GM18873 (cell line): Measurements from ENCODE around the gene XIAP.

Experiments used
- ATAC-seq: cut with Tn5 transposase; IDR thresholded peaks from one replicate; pipeline ENCODE4 v1.9.1; 2021; ENCODE audit warnings: mild to moderate bottlenecking, moderate library complexity, moderate number of reproducible peaks; ENCODE audit not compliant: unreplicated experiment, low FRiP score

Gene XIAP

GRCh38 chrX:123949846-123950245 is 90.0 kb downstream of the XIAP start:
- ATAC-seq: no peak

GRCh38 chrX:123959281-123960063 is 99.6 kb downstream of the XIAP start:
- no peak for ATAC-seq

- no peak for ATAC-seq
Observed at GRCh38 chrX:123960956-123961267, 101.1 kb downstream of the XIAP start.

GRCh38 chrX:123961268-123962005 is 101.6 kb downstream of the XIAP start, which contains the start of gene STAG2:
TSS of gene STAG2 (plus strand) at chrX:123961706. CDS start at chrX:124022628, 60,922 bp downstream.
- ATAC-seq: no peak

- no peak for ATAC-seq
Observed at GRCh38 chrX:123962006-123962467, 102.2 kb downstream of the XIAP start.

- peak; percentile 54 for ATAC-seq
Observed at GRCh38 chrX:123962794-123963373, 103.0 kb downstream of the XIAP start.
